ENCODE data around the gene TSPAN4. TPM values are rescaled to one million over a fixed set of nuclear protein-coding genes. Genes with fewer than 3 reads are reported as not detected.

Gene TSPAN4
- total and polyA plus RNA-seq, 10 of the 15 experiments (the other 5 are each of a cell fraction or from before 2014, with no cell fraction given) = 0.37 to 14.0 (median 8.5) TPM; not detected in 1

DNA sequence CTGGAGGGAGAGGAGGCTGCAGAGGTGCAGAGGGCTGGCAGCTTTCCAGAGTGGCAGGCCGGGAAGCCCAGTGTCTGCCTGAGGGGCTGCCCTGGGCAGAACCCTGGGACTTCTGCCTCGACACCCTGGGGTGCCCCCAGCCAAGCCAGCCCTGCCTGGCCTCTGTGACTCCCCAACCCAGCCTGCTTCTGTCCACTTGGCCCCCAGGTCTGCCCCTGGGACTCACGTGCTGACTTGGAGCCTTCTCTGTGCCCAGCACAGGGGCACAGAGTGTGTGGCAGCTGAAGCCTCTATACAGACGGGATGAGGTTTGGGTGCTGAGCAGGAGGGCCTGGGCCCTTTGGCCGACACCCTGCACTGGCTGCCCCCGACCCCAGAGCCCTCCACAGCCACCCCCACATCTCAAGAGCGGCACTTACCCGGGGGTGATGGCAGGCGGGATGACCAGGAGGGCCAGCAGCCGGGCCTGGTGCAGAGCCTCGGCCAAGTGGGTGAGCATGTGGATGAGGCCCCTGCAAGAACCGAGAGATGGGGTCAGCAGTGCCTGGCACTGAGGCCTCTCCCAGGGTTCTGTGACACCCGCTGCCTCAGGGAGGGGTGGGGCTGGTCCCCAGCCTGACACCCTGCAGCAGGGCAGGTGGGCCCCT is 50.5 kb downstream of the TSPAN4 start:
- FAIRE-seq (no peak), ATAC-seq (no peak), DNase-seq (ENCODE audit: low read depth, low spot score) (no peak)
- H3K4me2 ChIP-seq (ENCODE audit: control insufficient read depth, insufficient read depth) = no peak overlapping the region
- TF ChIP-seq POU2F2 (IDR thresholded peaks at IDR 0.05; ENCODE audit: borderline replicate concordance, low read depth, low read length) (no peak), RAD51 (IDR thresholded peaks at IDR 0.05) (no peak)
- TF ChIP-seq, protein P1, sequence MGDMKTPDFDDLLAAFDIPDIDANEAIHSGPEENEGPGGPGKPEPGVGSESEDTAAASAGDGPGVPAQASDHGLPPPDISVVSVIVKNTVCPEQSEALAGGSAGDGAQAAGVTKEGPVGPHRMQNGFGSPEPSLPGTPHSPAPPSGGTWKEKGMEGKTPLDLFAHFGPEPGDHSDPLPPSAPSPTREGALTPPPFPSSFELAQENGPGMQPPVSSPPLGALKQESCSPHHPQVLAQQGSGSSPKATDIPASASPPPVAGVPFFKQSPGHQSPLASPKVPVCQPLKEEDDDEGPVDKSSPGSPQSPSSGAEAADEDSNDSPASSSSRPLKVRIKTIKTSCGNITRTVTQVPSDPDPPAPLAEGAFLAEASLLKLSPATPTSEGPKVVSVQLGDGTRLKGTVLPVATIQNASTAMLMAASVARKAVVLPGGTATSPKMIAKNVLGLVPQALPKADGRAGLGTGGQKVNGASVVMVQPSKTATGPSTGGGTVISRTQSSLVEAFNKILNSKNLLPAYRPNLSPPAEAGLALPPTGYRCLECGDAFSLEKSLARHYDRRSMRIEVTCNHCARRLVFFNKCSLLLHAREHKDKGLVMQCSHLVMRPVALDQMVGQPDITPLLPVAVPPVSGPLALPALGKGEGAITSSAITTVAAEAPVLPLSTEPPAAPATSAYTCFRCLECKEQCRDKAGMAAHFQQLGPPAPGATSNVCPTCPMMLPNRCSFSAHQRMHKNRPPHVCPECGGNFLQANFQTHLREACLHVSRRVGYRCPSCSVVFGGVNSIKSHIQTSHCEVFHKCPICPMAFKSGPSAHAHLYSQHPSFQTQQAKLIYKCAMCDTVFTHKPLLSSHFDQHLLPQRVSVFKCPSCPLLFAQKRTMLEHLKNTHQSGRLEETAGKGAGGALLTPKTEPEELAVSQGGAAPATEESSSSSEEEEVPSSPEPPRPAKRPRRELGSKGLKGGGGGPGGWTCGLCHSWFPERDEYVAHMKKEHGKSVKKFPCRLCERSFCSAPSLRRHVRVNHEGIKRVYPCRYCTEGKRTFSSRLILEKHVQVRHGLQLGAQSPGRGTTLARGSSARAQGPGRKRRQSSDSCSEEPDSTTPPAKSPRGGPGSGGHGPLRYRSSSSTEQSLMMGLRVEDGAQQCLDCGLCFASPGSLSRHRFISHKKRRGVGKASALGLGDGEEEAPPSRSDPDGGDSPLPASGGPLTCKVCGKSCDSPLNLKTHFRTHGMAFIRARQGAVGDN (IDR thresholded peaks at IDR 0.05) = no peak
- no peak overlapping the region for H3K4me3 ChIP-seq
- no peaks in the 10 kb centered on the region for H3K79me2 ChIP-seq (ENCODE audit: control insufficient read depth, insufficient read depth, low read length)
- no peak overlapping the region for H2AFZ ChIP-seq (ENCODE audit: control insufficient read depth, low read depth, low read length)
- no peaks in the 10 kb centered on the region for H3K4me1 ChIP-seq (ENCODE audit: control insufficient read depth, insufficient read depth, low read length)
- intact Hi-C loops (cut with micrococcal nuclease; ENCODE audit: unreplicated experiment) = no loop called here
- H3K27me3 ChIP-seq (replicated peaks in 1 of 2; ENCODE audit: control insufficient read depth in 2 of 2, insufficient read depth in 2 of 2, low read length in 1 of 2) = no peaks in the 10 kb centered on the region
- H3K9ac ChIP-seq (ENCODE audit: control insufficient read depth, insufficient read depth, low read length) = no peak overlapping the region
- ChIA-PET CTCF (no interaction called here), RAD21 (ENCODE audit: unreplicated experiment) (no interaction called here), SMC1A (ENCODE audit: uncharacterized antibody, unreplicated experiment) (no interaction called here), POLR2A (no interaction called here)
- in situ Hi-C loops (cut with MboI) = no loop called here
- peaks cover 0 to 2% of the 10 kb centered on the region in 2 experiments; a peak in 2 of 4 replicates for H3K36me3 ChIP-seq (ENCODE audit: control insufficient read depth in 2 of 2, insufficient read depth in 2 of 2, low read length in 1 of 2)
- H3K27ac ChIP-seq (ENCODE audit: control insufficient read depth, insufficient read depth) = no peak overlapping the region
- no TSS peak for BruUV-seq (replicated peaks)
- H3K9me3 ChIP-seq (replicated peaks; ENCODE audit: control insufficient read depth, insufficient read depth, low read length) = no peaks in the 10 kb centered on the region
- H4K20me1 ChIP-seq (ENCODE audit: control insufficient read depth, insufficient read depth) = no peaks in the 10 kb centered on the region
- WGBS (ENCODE audit: insufficient coverage, insufficient replicate concordance, low lambda C conversion rate, missing lambda C conversion rate) = 78% methylated on average over 10 of the region's 13 CpGs
